Putamen (tissue), 1 donor: ENCODE measurements around the gene BOC.
"Not testable (repeated sequence)": the region's sequence is repeated elsewhere in the genome, so short reads cannot be mapped to it uniquely, and the experiment has no call there.

Experiments used
- DNase-seq: peaks from one replicate; pipeline ENCODE4 v3.0.0-alpha.2; 2016; ENCODE audit warnings: low spot score

The BOC gene, protein sequence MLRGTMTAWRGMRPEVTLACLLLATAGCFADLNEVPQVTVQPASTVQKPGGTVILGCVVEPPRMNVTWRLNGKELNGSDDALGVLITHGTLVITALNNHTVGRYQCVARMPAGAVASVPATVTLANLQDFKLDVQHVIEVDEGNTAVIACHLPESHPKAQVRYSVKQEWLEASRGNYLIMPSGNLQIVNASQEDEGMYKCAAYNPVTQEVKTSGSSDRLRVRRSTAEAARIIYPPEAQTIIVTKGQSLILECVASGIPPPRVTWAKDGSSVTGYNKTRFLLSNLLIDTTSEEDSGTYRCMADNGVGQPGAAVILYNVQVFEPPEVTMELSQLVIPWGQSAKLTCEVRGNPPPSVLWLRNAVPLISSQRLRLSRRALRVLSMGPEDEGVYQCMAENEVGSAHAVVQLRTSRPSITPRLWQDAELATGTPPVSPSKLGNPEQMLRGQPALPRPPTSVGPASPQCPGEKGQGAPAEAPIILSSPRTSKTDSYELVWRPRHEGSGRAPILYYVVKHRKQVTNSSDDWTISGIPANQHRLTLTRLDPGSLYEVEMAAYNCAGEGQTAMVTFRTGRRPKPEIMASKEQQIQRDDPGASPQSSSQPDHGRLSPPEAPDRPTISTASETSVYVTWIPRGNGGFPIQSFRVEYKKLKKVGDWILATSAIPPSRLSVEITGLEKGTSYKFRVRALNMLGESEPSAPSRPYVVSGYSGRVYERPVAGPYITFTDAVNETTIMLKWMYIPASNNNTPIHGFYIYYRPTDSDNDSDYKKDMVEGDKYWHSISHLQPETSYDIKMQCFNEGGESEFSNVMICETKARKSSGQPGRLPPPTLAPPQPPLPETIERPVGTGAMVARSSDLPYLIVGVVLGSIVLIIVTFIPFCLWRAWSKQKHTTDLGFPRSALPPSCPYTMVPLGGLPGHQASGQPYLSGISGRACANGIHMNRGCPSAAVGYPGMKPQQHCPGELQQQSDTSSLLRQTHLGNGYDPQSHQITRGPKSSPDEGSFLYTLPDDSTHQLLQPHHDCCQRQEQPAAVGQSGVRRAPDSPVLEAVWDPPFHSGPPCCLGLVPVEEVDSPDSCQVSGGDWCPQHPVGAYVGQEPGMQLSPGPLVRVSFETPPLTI

DNA sequence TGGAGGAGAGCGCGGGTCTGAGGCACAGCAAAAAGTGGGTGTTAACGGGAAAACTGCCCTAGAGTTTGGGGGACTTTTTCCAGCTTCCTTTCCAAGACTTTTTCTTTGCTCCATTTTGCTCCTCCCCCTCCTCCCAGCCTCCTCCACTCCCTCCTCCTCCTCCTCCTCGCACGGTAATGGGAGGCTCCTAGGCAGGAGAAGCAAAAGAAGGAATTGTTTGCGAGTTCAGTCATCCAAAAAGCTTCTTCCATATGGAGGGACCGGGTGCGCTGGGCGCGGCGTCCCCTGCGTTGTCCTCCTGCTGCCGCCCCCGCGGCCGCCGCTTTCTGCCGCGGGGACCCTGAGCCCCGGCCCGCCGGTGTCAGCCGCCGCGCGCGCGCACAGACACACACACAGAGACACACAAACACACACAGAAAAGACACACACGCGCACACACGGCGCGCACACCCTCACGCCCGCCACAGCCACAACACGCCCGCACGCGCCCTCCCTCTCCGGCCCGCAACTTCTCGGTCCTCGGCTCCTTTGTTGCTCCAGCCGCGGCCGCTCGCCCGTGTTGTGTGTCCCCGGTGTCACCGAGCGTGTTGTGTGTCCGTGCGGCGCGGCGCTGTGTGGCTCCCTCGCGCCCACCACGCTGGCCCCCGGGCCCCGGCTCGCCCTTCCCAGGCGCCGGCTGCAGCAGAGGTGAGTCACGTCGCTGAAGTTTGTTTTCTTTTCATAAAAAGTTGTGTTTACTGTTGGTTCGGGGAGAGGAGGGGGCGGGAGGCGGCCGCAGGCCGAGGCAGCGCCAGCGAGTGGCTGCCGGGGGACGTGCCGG is at the start of gene BOC:
BOC (plus strand) TSS at position 228 of the 820 bp plus-strand sequence. CDS start 38,246 bp downstream, outside the sequence.
- DNase-seq = peak; percentile 37

DNA sequence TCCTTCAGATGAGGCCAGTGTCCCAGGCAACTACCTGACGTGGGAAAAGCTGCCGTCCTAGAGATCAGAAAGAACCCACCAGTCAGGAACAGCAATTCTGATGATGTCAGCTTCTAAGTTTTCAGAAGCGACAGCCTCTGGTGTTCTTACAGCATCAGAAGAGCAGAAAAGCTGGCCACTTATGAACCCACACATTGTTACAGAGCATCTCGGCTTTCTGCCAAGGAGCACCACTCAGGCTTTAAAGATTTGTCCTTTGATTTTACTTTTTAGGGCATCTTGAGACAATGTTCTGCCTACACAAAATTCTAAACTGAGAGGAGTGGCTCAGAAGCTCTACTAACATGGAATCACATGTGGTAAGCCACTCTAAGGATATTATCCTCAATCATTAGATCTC is 49.7 kb upstream of the BOC start:
- no peak for DNase-seq

DNA sequence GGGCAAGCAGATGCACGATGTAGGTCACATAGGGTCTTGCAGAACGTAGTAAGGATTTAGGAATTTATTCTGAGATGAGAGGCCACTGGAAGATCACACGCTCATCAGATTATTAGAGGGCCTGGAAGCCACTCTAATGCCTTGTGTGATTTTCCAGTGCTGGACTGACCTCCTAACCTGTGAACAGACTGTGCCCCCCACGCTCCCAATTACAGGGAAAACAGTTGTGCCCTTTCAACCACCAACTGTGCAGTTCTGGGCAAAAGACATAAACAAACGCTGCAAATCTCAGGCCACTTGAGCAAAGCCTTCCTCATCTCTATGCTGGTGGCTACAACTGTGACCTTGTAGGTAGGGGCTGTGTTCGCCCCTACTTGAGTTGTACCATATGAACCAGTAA is 48.2 kb upstream of the BOC start:
- no peak for DNase-seq

DNA sequence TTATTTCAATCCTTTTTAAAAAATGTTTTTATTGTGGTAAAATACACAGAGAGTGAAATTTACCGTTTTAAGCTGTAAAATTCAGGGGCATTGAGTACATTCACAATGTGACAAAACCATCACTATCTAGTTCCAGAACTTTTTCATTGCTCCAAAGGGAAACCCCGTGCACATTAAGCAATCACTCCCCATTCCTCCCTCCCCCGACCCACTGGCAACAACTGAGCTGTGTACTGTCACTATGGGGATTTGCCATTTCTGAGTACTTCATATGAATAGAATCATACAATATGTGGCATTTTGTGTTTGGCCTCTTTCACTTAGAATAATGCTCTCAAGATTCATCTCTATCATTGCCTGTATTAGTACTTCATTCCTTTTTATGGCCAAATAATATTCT is 45.5 kb upstream of the BOC start:
- DNase-seq = no peak

DNA sequence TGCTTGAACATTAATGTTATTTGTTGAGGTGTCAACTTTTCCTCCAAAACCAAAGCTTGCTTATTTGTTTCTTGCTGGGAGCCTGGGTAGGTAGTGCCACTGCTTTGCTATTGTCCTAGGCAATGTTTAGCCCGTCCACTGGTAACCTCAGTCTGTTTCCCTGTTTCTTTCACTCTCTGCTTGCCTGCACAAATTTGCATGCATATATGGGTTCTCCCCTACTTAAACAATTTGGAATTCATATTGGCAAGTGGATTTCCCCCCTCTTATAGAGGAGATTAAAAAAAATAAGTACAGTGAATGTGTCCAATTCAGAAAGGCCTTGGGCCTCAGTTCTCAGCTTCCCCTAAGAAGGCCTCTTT is 45.0 kb upstream of the BOC start:
- DNase-seq = no peak

DNA sequence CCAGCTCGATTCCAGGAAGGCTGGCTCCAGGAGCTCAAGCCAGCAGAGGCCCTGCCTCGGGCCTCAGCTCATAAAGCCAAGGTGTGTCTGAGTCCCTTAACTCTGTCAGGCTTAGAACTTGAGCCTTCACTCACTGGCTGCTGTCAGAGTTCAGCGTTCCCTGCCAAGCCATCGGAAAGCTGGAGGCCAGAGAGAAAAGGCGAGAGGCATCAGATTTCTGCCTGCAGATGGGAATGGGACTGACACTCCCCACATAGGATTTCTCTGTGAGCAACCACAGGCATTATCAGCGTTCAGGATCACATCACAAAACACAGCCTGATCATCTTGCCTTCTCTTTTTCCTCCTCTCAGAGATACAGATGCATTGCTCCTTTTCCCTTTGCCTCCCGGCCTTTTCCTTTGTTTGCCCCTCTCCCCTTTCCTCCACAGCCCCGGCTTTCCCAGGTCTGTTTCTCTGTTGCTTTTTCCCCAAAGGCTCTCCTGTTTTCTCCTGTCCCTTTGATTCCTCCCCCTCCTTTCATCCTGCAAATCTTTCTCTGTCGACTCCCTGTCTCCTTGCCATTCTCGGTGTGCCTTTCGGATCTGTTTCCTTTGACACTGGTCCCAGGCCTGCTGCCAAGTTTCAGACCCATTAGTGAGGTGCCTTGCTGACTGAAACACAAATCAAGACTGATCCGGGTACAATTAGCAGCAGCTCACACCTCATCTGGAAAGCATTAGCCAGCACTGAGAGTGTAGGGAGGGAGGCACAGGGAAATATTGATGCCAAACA is 44.5 kb upstream of the BOC start:
- DNase-seq = peak; percentile 11

DNA sequence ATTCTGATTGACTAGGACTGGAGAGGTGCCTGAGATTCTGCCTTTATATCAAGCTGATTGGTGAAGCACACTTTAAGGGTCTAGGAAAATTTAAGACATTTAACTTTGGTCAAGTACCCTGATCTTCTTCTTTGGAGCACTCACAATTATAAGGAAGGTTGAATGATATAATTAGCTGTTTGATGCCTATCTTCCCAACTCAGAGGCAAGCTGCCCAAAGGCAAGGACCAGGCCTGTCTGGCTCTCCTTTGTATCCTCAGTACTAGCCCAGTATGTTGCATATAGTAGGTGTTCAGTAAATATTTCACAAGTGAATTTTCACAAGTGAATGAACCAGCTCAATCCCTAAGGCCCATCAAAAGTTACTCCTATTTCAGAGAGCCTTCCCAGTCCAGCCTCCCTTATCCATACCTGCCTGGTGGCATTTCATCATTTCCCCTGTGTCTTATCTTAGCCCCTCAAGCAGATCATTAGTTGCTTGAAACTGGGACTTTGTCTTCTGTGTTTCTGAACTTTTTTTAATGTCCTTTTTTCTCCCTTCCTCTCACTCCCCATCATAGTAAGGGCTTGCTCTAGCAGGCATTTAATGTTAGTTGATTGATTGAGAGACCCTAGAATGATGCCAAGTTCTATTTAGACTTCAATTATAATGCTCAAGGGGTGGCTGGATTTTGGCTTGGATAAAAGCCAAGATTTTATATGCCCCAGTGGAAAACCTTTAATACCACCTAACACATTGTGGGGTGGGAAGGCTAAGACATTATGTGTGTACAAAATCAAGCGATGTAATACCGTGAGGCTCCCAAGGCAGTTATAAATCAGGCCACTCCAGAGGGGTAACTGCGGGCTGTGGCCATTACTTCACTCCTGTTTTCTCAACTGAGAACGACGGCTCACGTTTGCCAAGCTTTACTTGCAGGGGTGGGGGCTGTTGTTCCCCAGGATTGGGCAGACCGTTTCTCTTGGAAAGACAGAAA is 43.2 kb upstream of the BOC start:
- DNase-seq = no peak

DNA sequence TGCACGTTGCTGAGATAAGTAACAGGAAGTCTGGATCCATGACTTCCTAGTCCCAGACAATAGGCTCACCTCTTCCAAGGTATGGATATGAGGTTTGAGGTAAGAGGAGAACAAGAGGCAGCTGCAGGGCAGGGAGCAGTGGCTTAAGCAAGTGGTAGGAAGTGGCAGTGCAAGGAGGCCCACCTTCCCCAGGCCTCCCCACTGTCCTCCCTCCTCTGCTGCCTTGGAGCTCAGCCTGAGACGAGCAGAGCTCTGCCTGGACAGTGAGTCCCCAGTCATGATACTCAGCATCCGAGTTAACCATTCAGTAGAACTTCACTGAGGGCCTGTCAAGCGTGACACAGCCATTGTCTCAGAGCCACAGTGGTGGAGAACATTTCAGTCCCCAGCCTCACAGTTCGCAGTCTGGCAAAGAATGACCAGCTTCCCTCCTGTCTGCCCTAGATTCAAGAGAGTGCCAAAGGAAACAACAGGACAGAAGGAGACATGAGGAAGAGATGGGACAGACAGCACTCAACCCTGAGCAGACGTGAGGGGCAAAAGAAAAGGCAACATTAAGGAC is 41.4 kb upstream of the BOC start:
- DNase-seq = no peak

DNA sequence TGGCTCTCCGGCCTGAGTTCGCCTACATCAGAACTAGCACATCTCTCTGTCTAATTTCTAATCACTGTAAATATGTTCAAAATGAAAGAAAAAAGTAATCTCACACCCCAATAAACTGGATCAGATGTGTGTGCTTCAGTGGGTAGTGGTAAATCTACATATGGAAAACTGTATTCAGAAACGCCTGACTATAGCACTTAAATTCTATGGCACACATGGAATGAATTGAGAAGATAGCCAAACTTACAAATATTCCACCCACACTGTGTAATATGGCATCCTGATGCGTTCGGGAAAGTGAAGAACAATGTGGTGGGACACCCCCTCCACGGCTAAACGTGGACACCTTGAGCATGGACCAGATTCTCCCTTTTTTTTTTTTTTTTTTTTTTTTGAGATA is 40.6 kb upstream of the BOC start:
- no peak for DNase-seq

DNA sequence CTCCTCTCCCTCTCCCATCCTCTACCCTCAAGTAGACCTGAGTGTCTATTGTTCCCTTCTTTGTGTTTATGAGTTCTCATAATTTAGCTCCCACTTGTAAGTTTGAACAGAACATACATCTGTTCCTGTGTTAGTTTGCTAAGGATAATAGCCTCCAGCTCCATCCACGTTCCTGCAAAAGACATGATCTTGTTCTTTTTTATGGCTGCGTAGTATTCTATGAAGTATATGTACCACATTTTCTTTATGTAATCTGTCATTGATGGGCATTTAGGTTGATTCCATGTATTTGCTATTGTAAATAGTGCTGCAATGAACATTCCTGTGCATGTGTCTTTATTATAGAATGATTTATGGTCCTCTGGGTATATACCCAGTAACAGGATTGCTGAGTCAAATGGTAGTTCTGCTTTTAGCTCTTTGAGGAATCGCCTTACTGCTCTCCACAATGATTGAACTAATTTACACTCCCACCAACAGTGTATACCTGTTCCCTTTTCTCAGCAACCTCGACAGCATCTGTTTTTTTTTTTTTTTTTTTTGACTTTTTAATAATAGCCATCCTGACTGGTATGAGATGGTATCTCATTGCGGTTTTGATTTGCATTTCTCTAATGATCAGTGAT is 39.6 kb upstream of the BOC start:
- not testable (repeated sequence) for DNase-seq

DNA sequence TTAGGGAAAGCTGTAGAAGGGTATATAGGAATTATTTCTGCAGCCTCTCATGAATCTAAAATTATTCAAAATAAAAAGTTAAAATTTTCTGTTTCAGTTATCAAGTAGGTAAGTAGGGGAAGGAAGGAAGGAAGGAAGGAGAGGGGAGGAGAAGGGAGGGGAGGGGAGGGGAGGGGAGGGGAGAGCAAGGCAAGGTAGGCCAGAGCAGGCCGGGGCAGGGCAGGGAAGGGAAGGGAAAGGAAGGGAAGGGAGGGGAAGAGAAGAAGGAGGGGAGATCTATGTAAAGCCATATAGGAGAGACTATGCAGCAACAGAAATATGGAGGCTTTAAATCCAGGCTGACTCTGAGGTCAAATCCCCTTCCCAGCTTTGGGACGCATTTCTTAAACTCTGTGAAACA is 38.3 kb upstream of the BOC start:
- no peak for DNase-seq

DNA sequence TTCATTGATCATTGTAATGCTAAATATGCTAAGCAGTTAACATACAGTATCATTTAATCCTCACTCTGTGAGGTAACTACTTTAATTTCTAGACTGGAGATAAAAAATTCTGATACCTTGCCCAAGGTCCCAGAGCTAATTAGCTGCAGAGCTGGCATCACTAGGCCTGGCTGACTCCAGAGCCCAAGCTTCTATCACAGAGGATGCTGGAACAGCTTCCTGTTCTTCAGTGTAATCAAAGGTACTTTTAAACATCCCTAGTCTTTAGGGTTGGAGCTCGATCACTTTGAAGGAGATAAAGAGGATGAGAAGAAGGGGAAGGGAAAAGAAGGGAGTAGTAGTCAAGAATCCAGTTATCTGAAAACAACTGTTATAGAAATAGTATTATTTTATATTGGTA is 37.1 kb upstream of the BOC start:
- DNase-seq = no peak

DNA sequence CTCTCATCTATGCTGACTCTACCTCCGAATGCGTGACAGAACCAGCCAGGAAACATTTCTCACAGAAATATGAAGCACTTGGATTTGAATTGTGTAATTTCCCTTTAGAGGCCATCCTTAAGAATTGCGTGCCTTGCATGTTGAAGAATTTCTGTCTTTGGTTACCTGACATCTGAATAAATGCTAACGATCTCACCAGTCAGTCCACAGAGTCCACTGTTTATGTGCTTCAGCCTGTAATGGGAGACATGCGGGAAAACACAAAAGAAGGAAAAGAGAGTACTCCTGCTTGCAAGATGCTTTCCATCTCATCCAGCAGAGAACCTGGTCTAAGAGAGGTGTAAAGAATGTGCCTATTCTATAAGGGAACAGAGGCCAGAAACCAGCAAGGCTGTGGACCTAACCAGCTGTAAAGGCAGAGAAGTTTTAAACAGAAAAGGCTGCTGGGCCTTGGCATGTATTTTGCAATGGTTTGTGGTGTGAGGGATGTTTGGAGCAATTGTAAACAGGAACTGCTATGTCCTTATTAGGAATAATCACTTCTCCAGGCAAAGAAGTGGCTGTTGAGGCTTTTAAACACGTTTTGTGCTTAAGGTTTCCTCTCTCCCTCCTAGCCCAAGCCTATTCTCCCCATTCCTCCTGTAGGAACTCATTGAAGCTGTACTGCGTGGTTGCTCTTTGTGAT is 36.4 kb upstream of the BOC start:
- no peak for DNase-seq

DNA sequence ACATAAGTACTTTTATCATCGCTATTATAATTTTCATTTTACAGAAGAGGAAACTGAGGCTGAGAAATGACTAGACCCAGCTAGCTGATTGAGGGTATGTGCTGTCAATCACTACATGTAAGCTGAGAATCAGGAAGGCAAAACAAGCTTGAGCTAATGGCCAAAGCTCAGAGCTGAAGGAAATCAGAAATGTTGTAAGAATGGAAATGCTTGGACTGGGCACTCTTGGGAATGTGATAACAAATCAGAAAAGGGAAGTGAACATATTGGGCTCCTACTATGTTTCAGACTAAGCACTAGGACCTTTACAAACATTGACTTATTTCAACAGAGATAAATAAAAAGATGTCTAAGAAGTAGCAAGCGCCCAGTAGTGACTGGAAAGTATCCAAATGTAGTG is 33.8 kb upstream of the BOC start:
- DNase-seq = no peak

DNA sequence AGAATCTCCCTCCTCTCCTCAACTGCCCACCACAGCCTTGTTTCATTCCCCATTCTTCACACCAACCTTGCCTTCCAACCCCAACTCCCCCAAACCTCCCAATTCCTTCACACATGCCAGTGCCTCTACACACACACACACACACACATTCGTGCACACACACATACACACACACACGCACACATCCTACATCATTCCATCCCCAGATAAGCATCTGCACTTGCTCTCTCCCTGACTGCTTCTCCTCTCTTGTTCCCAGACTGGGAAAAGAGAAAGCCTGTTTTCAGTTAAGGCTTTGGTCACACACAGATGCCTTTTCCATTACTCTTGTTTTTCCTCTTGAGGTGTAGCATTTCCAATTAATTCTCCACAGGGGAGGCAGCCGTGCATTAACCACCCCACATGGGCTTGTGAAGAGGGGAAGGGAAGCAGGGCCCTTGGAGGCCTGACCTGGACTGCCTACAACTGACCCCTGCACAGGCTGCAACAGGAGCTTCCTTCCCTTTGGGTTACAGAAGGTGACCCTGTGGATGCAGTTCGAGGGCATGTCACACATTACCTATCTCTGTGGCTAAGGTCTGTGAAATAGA is 32.0 kb upstream of the BOC start:
- DNase-seq = no peak

DNA sequence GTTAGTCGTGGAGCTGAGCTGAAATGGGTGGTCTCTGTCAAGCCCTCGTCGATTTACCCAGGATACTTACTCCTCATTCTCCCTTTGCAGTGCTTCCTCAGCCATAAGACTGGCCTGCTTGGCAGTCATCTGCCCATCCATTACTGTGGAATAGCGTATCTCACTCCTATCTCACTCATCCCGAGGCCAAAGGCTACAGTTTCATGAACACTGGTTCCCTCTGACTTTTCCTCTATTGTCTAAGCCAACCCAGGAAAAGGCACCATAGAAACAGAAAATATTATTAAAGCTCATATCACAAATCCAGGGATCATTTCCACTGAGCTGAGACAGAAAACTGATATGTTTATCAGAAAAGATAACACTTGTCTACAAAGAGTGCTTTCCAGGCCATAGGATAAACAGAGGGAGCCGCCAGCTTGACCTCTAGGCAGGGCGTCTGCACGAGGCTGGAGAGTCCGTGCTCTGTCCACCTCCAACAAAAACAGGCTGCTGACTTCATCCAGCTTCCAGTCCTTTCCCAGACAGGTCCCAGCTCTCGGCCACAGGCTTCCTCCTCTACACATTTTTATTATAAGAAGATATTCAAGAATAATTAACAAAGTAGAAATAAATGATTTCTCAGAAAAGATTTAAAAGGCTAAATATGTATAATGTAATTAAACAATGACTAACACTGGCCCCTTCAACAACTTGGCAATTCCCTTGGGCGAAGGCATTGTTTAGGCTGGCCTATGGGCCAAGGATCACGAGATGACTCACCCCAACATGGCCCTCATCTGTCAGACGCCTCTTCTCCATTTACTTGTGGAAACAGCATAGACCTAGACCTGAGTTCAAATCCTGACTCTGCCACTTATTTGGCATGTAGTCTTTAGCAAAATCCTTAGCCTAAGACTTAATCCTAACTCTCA is 27.4 kb upstream of the BOC start:
- DNase-seq = no peak
